ENCODE results near the gene GAK.

DNA sequence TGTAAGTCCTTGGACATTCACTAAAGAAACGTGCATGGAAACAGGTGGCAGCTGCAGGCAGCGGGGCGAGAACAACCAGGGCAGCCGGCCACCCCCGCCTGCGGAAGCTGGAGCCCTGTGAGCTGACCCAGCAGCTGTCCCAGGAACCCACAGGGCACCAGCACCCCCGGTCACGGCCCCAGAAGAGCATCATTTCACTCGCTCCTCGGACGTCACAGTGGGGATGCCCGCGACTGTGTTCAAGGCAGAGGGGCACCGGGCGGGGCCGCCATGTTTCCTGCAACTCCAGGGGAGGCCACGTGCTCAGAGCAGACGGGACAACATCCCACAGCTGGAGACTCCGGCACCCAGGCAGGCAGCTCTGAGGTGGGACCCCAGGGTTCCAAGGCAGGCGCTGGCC is 61.2 kb downstream of the GAK start:
- TF ChIP-seq CTCF (IDR thresholded peaks at IDR 0.05) (no peak), POLR2AphosphoS5 (IDR thresholded peaks at IDR 0.05) (no peak)

Data from transverse colon (tissue), 4 donors.